ENCODE measurements around the gene DNAJA4. TPM values are rescaled to one million over a fixed set of nuclear protein-coding genes. Genes with fewer than 3 reads are reported as not detected.
A peak's percentile ranks its signal among the peaks of the same experiment; 100 is the strongest.

Gene DNAJA4
- total RNA-seq, 1 experiment from 2014 or later: 1.3 TPM

- Histone ChIP-seq H2AFZ (ENCODE audit: low read length) (no peak overlapping the region), H3K4me1 (ENCODE audit: insufficient read depth, low read length) (no peaks in the 10 kb centered on the region), H3K9me2 (replicated peaks; ENCODE audit: low read length) (no peaks in the 10 kb centered on the region), H3K9me3 (ENCODE audit: low read length) (no peaks in the 10 kb centered on the region), H3K27ac (ENCODE audit: low read length) (no peak overlapping the region), H3F3A (ENCODE audit: low read length, unreplicated experiment) (no peaks in the 10 kb centered on the region), H3K36me3 (ENCODE audit: low read depth, low read length) (no peaks in the 10 kb centered on the region), H4K20me1 (ENCODE audit: low read length) (no peaks in the 10 kb centered on the region), H3K9ac (ENCODE audit: low read length) (no peak overlapping the region), H3K79me2 (ENCODE audit: low read length) (no peaks in the 10 kb centered on the region), H3K4me3 (ENCODE audit: low read length) (no peak overlapping the region), H3K27me3 (ENCODE audit: low read length) (no peaks in the 10 kb centered on the region), H3K4me2 (ENCODE audit: low read length) (no peak overlapping the region)
- no peak for DNase-seq
- no TSS peak for BruUV-seq (replicated peaks)
- ATAC-seq: no peak
- TF ChIP-seq EZH2phosphoT487 (IDR thresholded peaks at IDR 0.05; ENCODE audit: borderline replicate concordance, low read length): no peak
- no peak for TF ChIP-seq EZH2 (IDR thresholded peaks at IDR 0.05; ENCODE audit: low read length, unreplicated experiment)
- no peak for TF ChIP-seq CTCF (conservative IDR thresholded peaks at IDR 0.05; ENCODE audit: low read depth, low read length)
- ChIA-PET POLR2A (ENCODE audit: unreplicated experiment) (no interaction called here), CTCF (no interaction called here)
- intact Hi-C loops (cut with micrococcal nuclease): loop anchor here (5.0 kb wide), 2 partner anchors 43 to 108 kb away; partner anchors contain the start of gene CIB2
These were observed 24.6 kb upstream of the DNAJA4 start for GRCh38 chr15:78239811-78240210.

GRCh38 chr15:78241017-78241416 is 23.3 kb upstream of the DNAJA4 start:
- intact Hi-C loops (cut with micrococcal nuclease): loop anchor here (1.0 to 5.0 kb wide), 4 partner anchors 44 to 128 kb away; partner anchors contain the start of gene CIB2
- BruUV-seq (replicated peaks): no TSS peak
- no peak overlapping the region for H3K9ac ChIP-seq (ENCODE audit: low read length)
- no peaks in the 10 kb centered on the region for H3K9me3 ChIP-seq (ENCODE audit: low read length)
- TF ChIP-seq CTCF (conservative IDR thresholded peaks at IDR 0.05; ENCODE audit: low read depth, low read length) (peak; percentile 78), EZH2phosphoT487 (IDR thresholded peaks at IDR 0.05; ENCODE audit: borderline replicate concordance, low read length) (no peak)
- ATAC-seq: peak; percentile 98
- POLR2A ChIA-PET (ENCODE audit: unreplicated experiment): no interaction called here
- H3K27me3 ChIP-seq (ENCODE audit: low read length): no peaks in the 10 kb centered on the region
- CTCF ChIA-PET: interaction anchor here (1.2 kb wide), 1 partner anchor 63 kb away, joined by 5 read pairs; no protein-coding TSS in a partner anchor
- no peak overlapping the region for H3K27ac ChIP-seq (ENCODE audit: low read length)
- peak; percentile 81 for DNase-seq
- H3K79me2 ChIP-seq (ENCODE audit: low read length): no peaks in the 10 kb centered on the region
- H3K9me2 ChIP-seq (replicated peaks; ENCODE audit: low read length): no peaks in the 10 kb centered on the region
- peak overlapping the region; percentile 66 for H2AFZ ChIP-seq (ENCODE audit: low read length)
- H4K20me1 ChIP-seq (ENCODE audit: low read length): no peaks in the 10 kb centered on the region
- no peaks in the 10 kb centered on the region for H3F3A ChIP-seq (ENCODE audit: low read length, unreplicated experiment)
- no peak overlapping the region for H3K4me3 ChIP-seq (ENCODE audit: low read length)
- H3K4me1 ChIP-seq (ENCODE audit: insufficient read depth, low read length): no peaks in the 10 kb centered on the region
- H3K36me3 ChIP-seq (ENCODE audit: low read depth, low read length): no peaks in the 10 kb centered on the region
- no peak overlapping the region for H3K4me2 ChIP-seq (ENCODE audit: low read length)

- Histone ChIP-seq H3F3A (ENCODE audit: low read length, unreplicated experiment) (no peaks in the 10 kb centered on the region), H3K9me2 (replicated peaks; ENCODE audit: low read length) (no peaks in the 10 kb centered on the region), H3K27me3 (ENCODE audit: low read length) (no peaks in the 10 kb centered on the region), H3K4me3 (ENCODE audit: low read length) (no peak overlapping the region), H3K79me2 (ENCODE audit: low read length) (no peaks in the 10 kb centered on the region), H2AFZ (ENCODE audit: low read length) (no peak overlapping the region), H3K9me3 (ENCODE audit: low read length) (no peaks in the 10 kb centered on the region), H4K20me1 (ENCODE audit: low read length) (no peaks in the 10 kb centered on the region), H3K4me2 (ENCODE audit: low read length) (no peak overlapping the region), H3K27ac (ENCODE audit: low read length) (no peak overlapping the region), H3K36me3 (ENCODE audit: low read depth, low read length) (no peaks in the 10 kb centered on the region), H3K4me1 (ENCODE audit: insufficient read depth, low read length) (no peaks in the 10 kb centered on the region), H3K9ac (ENCODE audit: low read length) (no peak overlapping the region)
- ChIA-PET CTCF (interaction anchor here (1.2 kb wide), 1 partner anchor 65 kb away, joined by 5 read pairs; no protein-coding TSS in a partner anchor), POLR2A (ENCODE audit: unreplicated experiment) (no interaction called here)
- intact Hi-C loops (cut with micrococcal nuclease): loop anchor here (5.0 kb wide), 2 partner anchors 45 to 110 kb away; partner anchors contain the start of gene CIB2
- DNase-seq (peak; percentile 20), ATAC-seq (no peak)
- no peak for TF ChIP-seq EZH2 (IDR thresholded peaks at IDR 0.05; ENCODE audit: low read length, unreplicated experiment)
- TF ChIP-seq CTCF (conservative IDR thresholded peaks at IDR 0.05; ENCODE audit: low read depth, low read length): peak; percentile 57
- no TSS peak for BruUV-seq (replicated peaks)
These were observed 22.2 kb upstream of the DNAJA4 start for GRCh38 chr15:78242128-78242527.
